ENCODE results near the gene RANGRF.

- TF ChIP-seq EZH2 (IDR thresholded peaks at IDR 0.05; ENCODE audit: borderline replicate concordance, low read length), result no peak
- TF ChIP-seq, protein P1, sequence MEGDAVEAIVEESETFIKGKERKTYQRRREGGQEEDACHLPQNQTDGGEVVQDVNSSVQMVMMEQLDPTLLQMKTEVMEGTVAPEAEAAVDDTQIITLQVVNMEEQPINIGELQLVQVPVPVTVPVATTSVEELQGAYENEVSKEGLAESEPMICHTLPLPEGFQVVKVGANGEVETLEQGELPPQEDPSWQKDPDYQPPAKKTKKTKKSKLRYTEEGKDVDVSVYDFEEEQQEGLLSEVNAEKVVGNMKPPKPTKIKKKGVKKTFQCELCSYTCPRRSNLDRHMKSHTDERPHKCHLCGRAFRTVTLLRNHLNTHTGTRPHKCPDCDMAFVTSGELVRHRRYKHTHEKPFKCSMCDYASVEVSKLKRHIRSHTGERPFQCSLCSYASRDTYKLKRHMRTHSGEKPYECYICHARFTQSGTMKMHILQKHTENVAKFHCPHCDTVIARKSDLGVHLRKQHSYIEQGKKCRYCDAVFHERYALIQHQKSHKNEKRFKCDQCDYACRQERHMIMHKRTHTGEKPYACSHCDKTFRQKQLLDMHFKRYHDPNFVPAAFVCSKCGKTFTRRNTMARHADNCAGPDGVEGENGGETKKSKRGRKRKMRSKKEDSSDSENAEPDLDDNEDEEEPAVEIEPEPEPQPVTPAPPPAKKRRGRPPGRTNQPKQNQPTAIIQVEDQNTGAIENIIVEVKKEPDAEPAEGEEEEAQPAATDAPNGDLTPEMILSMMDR (IDR thresholded peaks at IDR 0.05; ENCODE audit: low read length), result no peak
Observed at GRCh38 chr17:8327303-8327649, 38.8 kb downstream of the RANGRF start.
